ENCODE measurements around the gene CNTN1. TPM values are rescaled to one million over a fixed set of nuclear protein-coding genes. Genes with fewer than 3 reads are reported as not detected.

The CNTN1 gene
- total and polyA plus RNA-seq, 9 of the 15 experiments (the other 6 are each of a cell fraction or from before 2014, with no cell fraction given): 0.16 TPM; not detected in 8

DNA sequence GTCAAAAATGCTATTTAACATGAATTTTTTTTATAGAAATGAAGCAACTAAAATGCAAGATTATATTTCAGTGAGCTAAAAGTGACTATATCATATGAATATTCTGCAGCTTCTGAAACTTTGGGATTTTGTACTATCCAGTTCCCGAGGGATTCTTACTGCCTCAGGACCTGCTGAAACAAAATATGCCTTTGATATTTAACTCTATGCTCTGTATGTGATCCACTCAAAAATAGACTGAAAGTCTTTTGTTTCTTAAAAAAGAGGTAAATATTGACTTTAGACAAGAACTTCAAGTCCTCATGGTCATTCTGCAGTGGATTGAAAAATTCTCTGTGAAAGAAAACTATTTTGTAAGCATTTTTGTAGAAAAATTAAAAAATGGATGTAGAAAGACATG lies 22.4 kb downstream of the CNTN1 start:
- H3K9ac ChIP-seq (ENCODE audit: insufficient read depth in 1 of 2, low read depth in 2 of 2, low read length in 2 of 2): no peak overlapping the region
- H3K36me3 ChIP-seq (ENCODE audit: control insufficient read depth, insufficient read depth, low read length): no peaks in the 10 kb centered on the region
- intact Hi-C loops (cut with micrococcal nuclease): no loop called here
- no peak overlapping the region for H2AFZ ChIP-seq (ENCODE audit: low read depth, low read length)
- FAIRE-seq: no peak
- TF ChIP-seq NFATC3 (IDR thresholded peaks at IDR 0.05) (no peak), ZNF699 (CRISPR knock-in tag; IDR thresholded peaks at IDR 0.05; ENCODE audit: insufficient replicate concordance) (no peak)
- WGBS (ENCODE audit: insufficient coverage, low coverage, missing lambda C conversion rate): 0% methylated on average over 1 of the region's 1 CpG
- POLR2A ChIA-PET: no interaction called here
- in situ Hi-C loops (cut with MboI): no loop called here
- H3K79me2 ChIP-seq (ENCODE audit: control insufficient read depth, insufficient read depth, low read length): no peaks in the 10 kb centered on the region
- DNase-seq (ENCODE audit: extremely low read depth in 1 of 4, low spot score in 3 of 4): no peak
- no peaks in the 10 kb centered on the region for H3K9me1 ChIP-seq (ENCODE audit: control insufficient read depth, insufficient read depth, low read length)
- BruUV-seq (replicated peaks): no TSS peak
- no peak for ATAC-seq
- no peaks in the 10 kb centered on the region for H4K20me1 ChIP-seq (replicated peaks; ENCODE audit: control insufficient read depth, insufficient read depth, low read length)
- H3K4me3 ChIP-seq: no peak overlapping the region
- no peaks in the 10 kb centered on the region for H3K27me3 ChIP-seq (ENCODE audit: control insufficient read depth in 2 of 2, insufficient read depth in 2 of 2, low read length in 2 of 2)
- H3K4me2 ChIP-seq (ENCODE audit: insufficient read depth, low read length): no peak overlapping the region
- CTCF ChIA-PET (ENCODE audit: low intra/inter-chr PET ratio): no interaction called here
- no peaks in the 10 kb centered on the region for H3K4me1 ChIP-seq (replicated peaks in 1 of 2; ENCODE audit: control insufficient read depth in 2 of 2, insufficient read depth in 2 of 2, low read length in 2 of 2)
- H3K27ac ChIP-seq (ENCODE audit: extremely low read depth, low read depth, low read length): no peak overlapping the region
- H3K9me3 ChIP-seq (replicated peaks; ENCODE audit: control insufficient read depth, insufficient read depth, low read depth, low read length): no peaks in the 10 kb centered on the region

DNA sequence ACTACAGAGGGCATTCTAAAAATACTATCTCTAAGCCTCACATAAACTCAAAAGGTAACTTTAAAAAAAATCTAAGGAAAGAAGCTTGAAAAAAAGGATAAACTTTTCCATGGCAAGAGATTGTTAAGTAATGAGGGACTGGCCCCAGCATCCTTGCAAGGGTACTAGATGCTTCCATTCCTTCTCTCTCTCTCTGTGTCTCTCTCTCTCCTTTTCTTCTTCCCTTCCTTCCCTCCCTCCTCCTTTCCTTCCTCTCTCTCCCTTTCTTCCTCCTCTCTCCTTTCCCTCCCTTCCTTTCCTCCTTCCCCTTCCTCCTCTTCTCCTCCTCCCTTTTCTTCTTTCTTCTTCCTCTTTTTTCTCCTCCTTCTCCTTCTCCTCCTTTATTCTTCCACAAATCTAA lies 23.8 kb downstream of the CNTN1 start:
- no peak for DNase-seq (ENCODE audit: extremely low read depth in 1 of 4, low spot score in 3 of 4)
- no peak overlapping the region for H3K9ac ChIP-seq (ENCODE audit: insufficient read depth in 1 of 2, low read depth in 2 of 2, low read length in 2 of 2)
- ATAC-seq: no peak
- CTCF ChIA-PET (ENCODE audit: low intra/inter-chr PET ratio): no interaction called here
- no peak overlapping the region for H2AFZ ChIP-seq (ENCODE audit: low read depth, low read length)
- BruUV-seq (replicated peaks): no TSS peak
- H3K79me2 ChIP-seq (ENCODE audit: control insufficient read depth, insufficient read depth, low read length): no peaks in the 10 kb centered on the region
- no peak overlapping the region for H3K27ac ChIP-seq (ENCODE audit: extremely low read depth, low read depth, low read length)
- no peak overlapping the region for H3K4me3 ChIP-seq
- H3K9me3 ChIP-seq (replicated peaks; ENCODE audit: control insufficient read depth, insufficient read depth, low read depth, low read length): no peaks in the 10 kb centered on the region
- H3K27me3 ChIP-seq (ENCODE audit: control insufficient read depth in 2 of 2, insufficient read depth in 2 of 2, low read length in 2 of 2): no peaks in the 10 kb centered on the region
- intact Hi-C loops (cut with micrococcal nuclease) (no loop called here), in situ Hi-C loops (cut with MboI) (no loop called here)
- H3K4me1 ChIP-seq (replicated peaks in 1 of 2; ENCODE audit: control insufficient read depth in 2 of 2, insufficient read depth in 2 of 2, low read length in 2 of 2): no peaks in the 10 kb centered on the region
- POLR2A ChIA-PET: no interaction called here
- FAIRE-seq: no peak
- H3K36me3 ChIP-seq (ENCODE audit: control insufficient read depth, insufficient read depth, low read length): no peaks in the 10 kb centered on the region
- no peak overlapping the region for H3K4me2 ChIP-seq (ENCODE audit: insufficient read depth, low read length)
- H3K9me1 ChIP-seq (ENCODE audit: control insufficient read depth, insufficient read depth, low read length): no peaks in the 10 kb centered on the region
- H4K20me1 ChIP-seq (replicated peaks; ENCODE audit: control insufficient read depth, insufficient read depth, low read length): no peaks in the 10 kb centered on the region
- TF ChIP-seq PHF21A (IDR thresholded peaks at IDR 0.05; ENCODE audit: borderline replicate concordance, low read depth) (no peak), CBFB (CRISPR knock-in tag; IDR thresholded peaks at IDR 0.05) (no peak), CBX8 (IDR thresholded peaks at IDR 0.05; ENCODE audit: borderline replicate concordance, extremely low read depth, low read depth, low read length, poor library complexity, severe bottlenecking) (no peak), ZNF347 (CRISPR knock-in tag; IDR thresholded peaks at IDR 0.05; ENCODE audit: low read depth) (no peak), ZFPM2 (CRISPR knock-in tag; IDR thresholded peaks at IDR 0.05) (no peak), GATA2 (CRISPR knock-in tag; IDR thresholded peaks at IDR 0.05) (no peak), ZNF253 (CRISPR knock-in tag; conservative IDR thresholded peaks at IDR 0.05) (no peak), TRIM25 (IDR thresholded peaks at IDR 0.05; ENCODE audit: borderline replicate concordance) (no peak), NFXL1 (CRISPR knock-in tag; IDR thresholded peaks at IDR 0.05) (no peak), ELF4 (CRISPR knock-in tag; IDR thresholded peaks at IDR 0.05) (no peak), POU5F1 (IDR thresholded peaks at IDR 0.05; ENCODE audit: borderline replicate concordance, low read depth, low read length, partially characterized antibody) (no peak), NR2F6 (CRISPR knock-in tag; IDR thresholded peaks at IDR 0.05) (no peak), ARID3B (CRISPR knock-in tag; IDR thresholded peaks at IDR 0.05; ENCODE audit: borderline replicate concordance) (no peak)
